Cardiac atrium fibroblast (primary cell): ENCODE measurements around the gene CLEC2D. TPM values are rescaled to one million over a fixed set of nuclear protein-coding genes. Genes with fewer than 3 reads are reported as not detected.

Experiments
- total RNA-seq: library from RNA; depleted of rRNA; stranded (reverse); fragments of >200 nt; gene quantifications from 2 replicates; pipeline ENCODE4 v1.2.3, GENCODE V29; 2015

CLEC2D gene, protein sequence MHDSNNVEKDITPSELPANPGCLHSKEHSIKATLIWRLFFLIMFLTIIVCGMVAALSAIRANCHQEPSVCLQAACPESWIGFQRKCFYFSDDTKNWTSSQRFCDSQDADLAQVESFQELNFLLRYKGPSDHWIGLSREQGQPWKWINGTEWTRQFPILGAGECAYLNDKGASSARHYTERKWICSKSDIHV
- 0.36 and 0.97 TPM in 2 replicates for total RNA-seq

DNA sequence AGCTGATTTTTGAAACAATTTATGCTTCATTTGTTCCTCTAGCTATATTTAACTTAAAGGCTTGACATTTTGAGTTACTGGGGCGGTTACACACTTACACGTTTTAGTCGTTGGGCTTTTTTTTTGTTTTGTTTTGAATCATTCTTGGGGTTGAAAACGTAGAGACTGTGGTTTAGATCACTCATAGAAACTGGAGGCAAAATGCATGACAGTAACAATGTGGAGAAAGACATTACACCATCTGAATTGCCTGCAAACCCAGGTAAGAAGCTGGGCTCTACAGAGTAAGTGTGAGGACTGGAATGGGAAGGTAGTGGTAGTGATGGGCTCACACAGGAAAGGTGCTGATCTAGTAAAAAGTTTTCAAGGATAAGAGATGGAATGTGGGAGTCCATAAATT is at the start of gene CLEC2D:
TSS of gene CLEC2D (plus strand) at position 180 of the 400 bp plus-strand sequence. CDS start at position 202, 22 bp downstream.

DNA sequence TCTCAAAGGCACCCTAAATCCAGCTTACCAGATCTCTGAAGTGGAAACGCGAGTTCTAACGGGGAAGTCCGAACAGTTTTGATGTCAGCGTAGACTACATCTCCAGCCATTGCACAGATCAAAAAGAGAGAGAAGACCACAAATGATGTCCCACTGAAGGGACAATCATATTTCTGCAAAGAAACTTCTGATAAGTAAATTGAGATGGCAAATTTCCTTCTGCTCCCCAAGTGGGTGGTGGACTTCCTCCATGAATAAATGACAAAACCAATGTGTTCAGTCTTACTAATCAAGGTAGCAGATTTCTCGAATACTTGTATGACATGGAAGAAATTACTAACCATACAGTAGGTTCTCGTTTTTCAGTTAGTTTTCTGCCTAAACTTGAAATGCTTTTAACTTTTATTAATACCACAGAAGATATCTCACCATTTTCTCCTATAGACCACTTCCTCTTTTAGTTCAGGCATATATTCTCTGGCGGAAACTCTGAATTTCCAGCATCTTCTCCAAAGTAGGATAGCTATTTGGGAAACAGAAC is 63.5 kb downstream of the CLEC2D start, which contains the start of gene CLECL1:
TSS of gene CLECL1 (minus strand) at position 177 of the 541 bp plus-strand sequence.

Other genes starting within 250 kb of the CLEC2D start
- not detected in 2 replicates for gene KLRB1, start 61.8 kb upstream of the CLEC2D start, total RNA-seq
- gene CLECL1, start 63.4 kb downstream of the CLEC2D start, total RNA-seq, result not detected in 2 replicates
- not detected in 2 replicates for gene CD69, start 91.2 kb downstream of the CLEC2D start, total RNA-seq
- not detected in 2 replicates for gene KLRF1, start 157.8 kb downstream of the CLEC2D start, total RNA-seq
- gene CLEC2B, start 199.6 kb downstream of the CLEC2D start, total RNA-seq, result 9.2 and 12.5 TPM in 2 replicates
- not detected in 2 replicates for gene KLRF2, start 211.8 kb downstream of the CLEC2D start, total RNA-seq